Vagina (tissue), 2 donors: Measurements from ENCODE around the gene TUBA4B. TPM values are rescaled to one million over a fixed set of nuclear protein-coding genes. Genes with fewer than 3 reads are reported as not detected.
"Not testable (repeated sequence)": the region's sequence is repeated elsewhere in the genome, so short reads cannot be mapped to it uniquely, and the experiment has no call there.

Experiments used
- DNase-seq, 2 donors: peaks; one replicate each; pipeline ENCODE4 v3.0.0-alpha.2; 2017; ENCODE audit errors: extremely low spot score in 2 of 2
- H3K27ac ChIP-seq: fragments of 200-600 bp; sonication (generic); one replicate; pipeline ENCODE4 v1.5.1; 2019
- H3K27me3 ChIP-seq: fragments of 200-600 bp; sonication (generic); one replicate; pipeline ENCODE4 v1.5.1; 2019
- H3K36me3 ChIP-seq, 2 donors: fragments of 200-600 bp; sonication (generic); one replicate each; pipeline ENCODE4 v1.5.1; 2017 to 2019
- H3K4me1 ChIP-seq: fragments of 200-600 bp; sonication (generic); one replicate; pipeline ENCODE4 v1.5.1; 2019
- H3K4me3 ChIP-seq, 2 donors: fragments of 200-600 bp; sonication (generic); 1 replicate in 1 of 2; 2 replicates in 1 of 2; pipeline ENCODE4 v1.5.1; 2016 to 2019
- H3K9me3 ChIP-seq: fragments of 200-600 bp; sonication (generic); one replicate; pipeline ENCODE4 v1.5.1; 2019
- CTCF ChIP-seq, 3 experiments: fragments of 450-650 bp in 2 of 3; fragments of 200-600 bp in 1 of 3; sonication (generic) in 1 of 3; IDR thresholded peaks; one replicate each; pipeline ENCODE4 v1.5.1; 2017 to 2019; ENCODE audit warnings: antibody characterized with exemption in 3 of 3, mild to moderate bottlenecking in 2 of 3, moderate library complexity in 2 of 3
- POLR2A ChIP-seq, 2 donors: fragments of 450-650 bp; IDR thresholded peaks; one replicate each; pipeline ENCODE4 v1.6.1; 2017; ENCODE audit warnings: antibody characterized with exemption in 2 of 2, mild to moderate bottlenecking in 2 of 2, moderate library complexity in 2 of 2
- POLR2AphosphoS5 ChIP-seq, 2 donors: sonication (generic); formaldehyde crosslinking; IDR thresholded peaks; one replicate each; pipeline ENCODE4 v1.9.0; 2017; ENCODE audit warnings: antibody characterized with exemption in 2 of 2, mild to moderate bottlenecking in 2 of 2, low read depth in 1 of 2; ENCODE audit not compliant: insufficient read depth in 1 of 2
- intact Hi-C: fragments of 100-400 bp; cut with DNase I; formaldehyde crosslinking; loops from one replicate; pipeline ENCODE4 v1.15.1; 2023
- total RNA-seq: library from RNA; depleted of rRNA; stranded (reverse); fragments of >200 nt; gene quantifications from one replicate; pipeline ENCODE4 v1.2.3, GENCODE V29; 2016

The TUBA4B gene
- total RNA-seq, 1 donor from 2014 or later = not detected

GRCh38 chr2:219285894-219286425, 32.9 kb downstream of the TUBA4B start:
- DNase-seq = no peak
- Histone ChIP-seq H3K27ac (peak overlapping the region; percentile 85), H3K4me3 (peak overlapping the region in 1 of 2 donors; percentile 13), H3K9me3 (no peaks in the 10 kb centered on the region), H3K27me3 (no peaks in the 10 kb centered on the region), H3K36me3 (peaks cover 0 to 40% of the 10 kb centered on the region in 2 donors), H3K4me1 (peaks cover 57% of the 10 kb centered on the region)
- TF ChIP-seq POLR2AphosphoS5 (IDR thresholded peaks at IDR 0.05; ENCODE audit: insufficient read depth in 1 of 2, low read depth in 1 of 2) (no peak), CTCF (IDR thresholded peaks at IDR 0.05) (no peak), POLR2A (IDR thresholded peaks at IDR 0.05) (no peak)
- intact Hi-C loops = no loop called here

GRCh38 chr2:219286436-219287115, 33.5 kb downstream of the TUBA4B start:
- peak in 1 of 2 donors; percentile 34 for TF ChIP-seq POLR2AphosphoS5 (IDR thresholded peaks at IDR 0.05; ENCODE audit: insufficient read depth in 1 of 2, low read depth in 1 of 2)
- TF ChIP-seq CTCF (IDR thresholded peaks at IDR 0.05) = no peak
- TF ChIP-seq POLR2A (IDR thresholded peaks at IDR 0.05) = no peak
- DNase-seq = no peak
- Histone ChIP-seq H3K4me3 (no peak overlapping the region), H3K27ac (peak overlapping the region; percentile 85), H3K36me3 (peaks cover 0 to 33% of the 10 kb centered on the region in 2 donors), H3K27me3 (no peaks in the 10 kb centered on the region), H3K4me1 (peaks cover 51% of the 10 kb centered on the region), H3K9me3 (no peaks in the 10 kb centered on the region)
- intact Hi-C loops = no loop called here

- Histone ChIP-seq H3K27ac (peak overlapping the region; percentile 85), H3K36me3 (peaks cover 0 to 28% of the 10 kb centered on the region in 2 donors), H3K4me1 (peaks cover 48% of the 10 kb centered on the region)
- H3K9me3 ChIP-seq, H3K4me3 ChIP-seq, H3K27me3 ChIP-seq, intact Hi-C loops, DNase-seq: not testable (repeated sequence)
Observed at GRCh38 chr2:219287116-219287440, 34.0 kb downstream of the TUBA4B start.

- Histone ChIP-seq H3K36me3 (peaks cover 0 to 22% of the 10 kb centered on the region in 2 donors), H3K27me3 (no peaks in the 10 kb centered on the region), H3K4me3 (no peak overlapping the region), H3K27ac (peak overlapping the region; percentile 85), H3K9me3 (no peaks in the 10 kb centered on the region), H3K4me1 (peaks cover 48% of the 10 kb centered on the region)
- no peak for TF ChIP-seq POLR2A (IDR thresholded peaks at IDR 0.05)
- no peak for TF ChIP-seq POLR2AphosphoS5 (IDR thresholded peaks at IDR 0.05; ENCODE audit: insufficient read depth in 1 of 2, low read depth in 1 of 2)
- no peak for TF ChIP-seq CTCF (IDR thresholded peaks at IDR 0.05)
- no peak for DNase-seq
- intact Hi-C loops = no loop called here
Observed at GRCh38 chr2:219287580-219288265, 34.7 kb downstream of the TUBA4B start.

- Histone ChIP-seq H3K36me3 (peaks cover 0 to 11% of the 10 kb centered on the region in 2 donors), H3K9me3 (no peaks in the 10 kb centered on the region), H3K4me1 (peaks cover 48% of the 10 kb centered on the region), H3K27ac (peak overlapping the region; percentile 85), H3K27me3 (no peaks in the 10 kb centered on the region), H3K4me3 (no peak overlapping the region)
- DNase-seq = no peak
- intact Hi-C loops = no loop called here
- no peak for TF ChIP-seq POLR2AphosphoS5 (IDR thresholded peaks at IDR 0.05; ENCODE audit: insufficient read depth in 1 of 2, low read depth in 1 of 2)
- no peak for TF ChIP-seq POLR2A (IDR thresholded peaks at IDR 0.05)
Observed at GRCh38 chr2:219289195-219289536, 36.1 kb downstream of the TUBA4B start.
